Jurkat, Clone E6-1 (cell line): ENCODE results near the gene ITGAV. TPM values are rescaled to one million over a fixed set of nuclear protein-coding genes. Genes with fewer than 3 reads are reported as not detected.
"Not testable (repeated sequence)": the region's sequence is repeated elsewhere in the genome, so short reads cannot be mapped to it uniquely, and the experiment has no call there.

Experiments
- DNase-seq: peaks from one replicate; pipeline ENCODE4 v3.0.0-alpha.2; 2011; ENCODE audit warnings: low read depth, low spot score
- H3K4me3 ChIP-seq: 2 replicates; pipeline ENCODE4 v1.5.1; 2011; ENCODE audit warnings: mild to moderate bottlenecking, low read length, control low read depth, moderate library complexity
- polyA plus RNA-seq: library from polyadenylated mRNA; unstranded; fragments of >200 nt; gene quantifications from one replicate; pipeline ENCODE4 v1.2.1, GENCODE V29; 2012; ENCODE audit warnings: missing spikeins; ENCODE audit not compliant: insufficient read length, insufficient read depth

The ITGAV gene
- 6.4 TPM for polyA plus RNA-seq

GRCh38 chr2:186589612-186590349, at the start of gene ITGAV:
Gene ITGAV (plus strand): TSS chr2:186590056. CDS start chr2:186590339, 283 bp downstream.
- H3K4me3 ChIP-seq, result peak within 1 kb of the TSS; percentile 79
- DNase-seq, result peak; percentile 83

GRCh38 chr2:186540941-186541340, 48.9 kb upstream of the ITGAV start:
- H3K4me3 ChIP-seq, result no peak overlapping the region
- DNase-seq, result no peak

GRCh38 chr2:186542002-186542401, 47.9 kb upstream of the ITGAV start:
- no peak overlapping the region for H3K4me3 ChIP-seq
- no peak for DNase-seq

- no peak overlapping the region for H3K4me3 ChIP-seq
Measured at GRCh38 chr2:186543561-186544131, 46.2 kb upstream of the ITGAV start.

GRCh38 chr2:186544255-186544675, 45.6 kb upstream of the ITGAV start:
- no peak for DNase-seq
- H3K4me3 ChIP-seq, result no peak overlapping the region

More at GRCh38 chr2:186543561-186544131, 46.2 kb upstream of the ITGAV start:
- no peak for DNase-seq

GRCh38 chr2:186546846-186547245, 43.0 kb upstream of the ITGAV start:
- no peak for DNase-seq
- H3K4me3 ChIP-seq, result no peak overlapping the region

- DNase-seq, result no peak
- no peak overlapping the region for H3K4me3 ChIP-seq
Measured at GRCh38 chr2:186551323-186552050, 38.4 kb upstream of the ITGAV start.

GRCh38 chr2:186554429-186554828, 35.4 kb upstream of the ITGAV start:
- no peak for DNase-seq
- no peak overlapping the region for H3K4me3 ChIP-seq

- H3K4me3 ChIP-seq, result no peak overlapping the region
- DNase-seq, result no peak
Measured at GRCh38 chr2:186554850-186555671, 34.8 kb upstream of the ITGAV start.

- no peak overlapping the region for H3K4me3 ChIP-seq
- no peak for DNase-seq
Measured at GRCh38 chr2:186558512-186559276, 31.2 kb upstream of the ITGAV start.

- no peak for DNase-seq
- no peak overlapping the region for H3K4me3 ChIP-seq
Measured at GRCh38 chr2:186559370-186559769, 30.5 kb upstream of the ITGAV start.

GRCh38 chr2:186559848-186560247, 30.0 kb upstream of the ITGAV start:
- DNase-seq, result no peak
- H3K4me3 ChIP-seq, result no peak overlapping the region

- no peak for DNase-seq
- no peak overlapping the region for H3K4me3 ChIP-seq
Measured at GRCh38 chr2:186560254-186560653, 29.6 kb upstream of the ITGAV start.

- no peak overlapping the region for H3K4me3 ChIP-seq
- DNase-seq, result no peak
Measured at GRCh38 chr2:186561467-186562208, 28.2 kb upstream of the ITGAV start.

- no peak for DNase-seq
- no peak overlapping the region for H3K4me3 ChIP-seq
Measured at GRCh38 chr2:186562209-186562578, 27.7 kb upstream of the ITGAV start.

- H3K4me3 ChIP-seq, DNase-seq: not testable (repeated sequence)
Measured at GRCh38 chr2:186568600-186568999, 21.3 kb upstream of the ITGAV start.

- DNase-seq, H3K4me3 ChIP-seq: not testable (repeated sequence)
Measured at GRCh38 chr2:186569127-186569526, 20.7 kb upstream of the ITGAV start.

GRCh38 chr2:186569897-186570296, 20.0 kb upstream of the ITGAV start:
- no peak for DNase-seq
- no peak overlapping the region for H3K4me3 ChIP-seq
